DMS53 treated with DMSO at 0.1 percent for 48 hours (cell line): Measurements from ENCODE around the gene WDPCP.
"Not testable (repeated sequence)": the region's sequence is repeated elsewhere in the genome, so short reads cannot be mapped to it uniquely, and the experiment has no call there.

Experiments used
- DNase-seq: peaks from one replicate; lab custom pipeline; 2025; ENCODE audit not compliant: unreplicated experiment; lab: John Stamatoyannopoulos, UW

Gene WDPCP

DNA sequence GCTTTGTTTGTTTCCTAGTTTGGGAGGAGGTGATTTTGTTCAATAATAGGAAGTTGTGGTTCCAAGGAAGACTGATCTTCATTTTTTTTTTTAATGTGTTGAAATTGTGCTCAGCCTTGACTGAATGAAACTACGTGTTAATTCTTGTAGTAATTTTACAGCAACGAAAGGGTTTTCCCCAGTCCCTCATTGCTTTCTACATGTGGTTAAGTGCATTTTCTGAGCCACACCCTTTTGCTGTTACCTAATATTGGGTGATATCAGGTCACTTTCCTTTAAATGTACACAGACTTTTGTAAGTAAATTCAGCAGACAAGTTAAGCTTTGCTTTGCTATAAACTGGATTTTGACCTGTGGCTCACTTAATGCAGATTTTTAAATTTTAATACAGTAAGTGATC lies 464.1 kb downstream of the WDPCP start:
- DNase-seq = no peak

- DNase-seq = no peak
These were observed 465.4 kb downstream of the WDPCP start for GRCh38 chr2:63122921-63123320.

DNA sequence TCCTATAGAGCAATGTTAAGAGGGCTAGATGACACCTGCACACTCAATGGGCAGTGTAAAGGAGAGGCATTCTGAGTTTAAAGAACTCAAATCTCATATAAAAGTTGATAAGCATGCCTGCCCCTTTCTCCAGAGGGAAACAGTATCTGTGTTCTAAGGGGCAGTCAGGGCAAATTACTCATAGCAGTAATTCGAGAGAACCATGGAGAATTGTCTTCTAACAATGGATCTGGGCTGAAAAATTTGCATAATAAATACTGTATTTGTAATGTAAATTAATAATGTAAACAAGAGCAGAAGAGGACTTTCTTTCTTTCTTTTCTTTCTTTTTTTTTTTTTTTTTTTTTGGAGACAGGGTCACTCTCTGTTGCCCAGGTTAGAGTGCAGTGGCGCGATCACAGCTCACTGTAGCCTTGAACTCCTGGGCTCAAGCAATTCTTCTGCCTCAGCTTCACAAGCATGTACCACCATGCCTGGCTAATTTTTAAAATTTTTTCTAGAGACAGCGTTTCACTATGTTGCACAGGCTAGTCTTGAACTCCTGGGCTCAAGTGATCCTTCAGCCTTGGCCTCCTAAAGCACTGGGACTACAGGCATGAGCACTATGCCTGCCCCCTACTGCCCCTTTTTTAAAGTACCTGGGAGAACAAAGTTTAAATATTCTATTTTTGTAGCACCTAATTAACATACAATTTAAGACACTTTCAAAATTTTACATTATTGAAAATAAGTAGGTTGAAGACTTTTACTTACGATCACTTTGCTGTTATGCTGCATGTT lies 467.0 kb downstream of the WDPCP start:
- DNase-seq = no peak

- DNase-seq = no peak
These were observed 469.5 kb downstream of the WDPCP start for GRCh38 chr2:63118821-63119220.

DNA sequence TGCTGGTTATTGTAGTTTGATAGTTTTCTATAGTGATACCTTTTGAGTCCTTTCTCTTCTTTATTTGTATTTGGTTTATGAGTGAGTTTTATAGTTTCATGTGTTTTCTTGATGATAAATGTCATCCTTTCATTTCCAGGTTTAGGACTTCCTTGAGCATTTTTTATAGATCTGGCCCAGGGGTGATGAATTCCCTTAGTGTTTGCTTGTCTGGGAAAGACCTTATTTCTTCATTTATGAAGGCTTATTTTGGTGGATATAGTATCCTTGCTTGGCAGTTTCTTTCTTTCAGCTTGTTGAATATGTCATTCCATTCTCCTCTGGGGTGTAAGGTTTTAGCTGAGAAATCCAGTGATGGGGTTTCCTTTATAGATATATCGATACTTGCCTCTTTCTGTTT lies 483.8 kb downstream of the WDPCP start:
- no peak for DNase-seq

- DNase-seq = no peak
These were observed 486.3 kb downstream of the WDPCP start for GRCh38 chr2:63101954-63102353.

- DNase-seq = no peak
These were observed 489.2 kb downstream of the WDPCP start for GRCh38 chr2:63099032-63099431.

GRCh38 chr2:63096491-63096890 lies 491.8 kb downstream of the WDPCP start:
- no peak for DNase-seq

DNA sequence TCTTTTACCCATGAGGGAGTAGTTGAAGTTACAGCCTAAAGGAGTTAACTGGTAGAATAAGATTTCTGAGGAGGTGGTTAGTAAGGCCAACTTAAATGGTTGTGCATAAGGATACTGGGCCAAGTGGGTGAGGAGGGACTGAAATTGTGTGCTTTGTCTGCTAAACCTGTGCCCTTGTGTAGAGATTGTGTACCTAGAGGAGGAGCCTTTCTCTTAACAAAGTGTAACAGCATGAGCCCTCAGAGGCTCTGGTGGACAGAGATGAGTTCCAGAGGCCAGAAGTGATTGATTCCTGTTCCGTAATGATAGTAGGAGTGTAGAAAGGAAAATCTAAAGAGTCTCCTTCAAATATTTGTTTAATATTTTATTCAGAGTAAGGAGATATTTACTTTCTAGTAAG lies 494.8 kb downstream of the WDPCP start:
- no peak for DNase-seq

DNA sequence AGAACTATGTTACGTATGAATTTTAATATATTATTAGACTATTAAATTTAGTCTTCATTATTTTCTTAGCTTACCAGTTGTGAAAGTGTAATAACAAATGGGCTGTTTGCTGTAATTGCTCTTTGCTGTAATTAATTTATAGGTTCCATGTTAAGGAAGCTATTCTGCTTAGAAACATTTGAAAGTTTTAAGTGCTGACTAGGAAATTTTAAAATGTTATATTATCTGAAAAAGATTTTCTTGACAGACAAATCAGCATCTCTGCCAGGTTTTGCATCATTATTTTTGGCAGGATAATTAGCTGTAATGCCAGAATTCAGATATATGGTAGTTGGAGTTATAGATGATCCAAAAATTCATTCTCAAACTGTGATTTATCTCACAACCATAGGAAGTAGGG lies 495.4 kb downstream of the WDPCP start:
- DNase-seq = no peak

DNA sequence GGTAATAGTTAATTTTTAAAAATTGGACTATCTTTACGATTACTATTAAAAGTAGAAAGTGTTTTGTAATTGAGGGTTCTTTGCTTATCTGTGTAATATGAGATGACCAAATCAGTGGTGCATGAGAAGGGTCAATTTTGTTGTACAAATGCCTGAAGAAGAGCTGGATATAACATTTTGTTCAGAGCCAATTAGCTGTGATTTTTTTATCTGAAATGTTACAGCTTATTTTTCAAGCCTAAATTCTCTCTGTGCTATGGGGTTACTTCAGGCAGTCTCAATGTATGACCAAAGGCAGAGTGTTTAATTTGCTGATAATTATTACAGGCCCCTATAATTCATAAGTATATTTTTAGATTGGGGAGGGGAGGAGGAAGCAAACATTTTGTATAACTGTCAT lies 495.9 kb downstream of the WDPCP start:
- no peak for DNase-seq

DNA sequence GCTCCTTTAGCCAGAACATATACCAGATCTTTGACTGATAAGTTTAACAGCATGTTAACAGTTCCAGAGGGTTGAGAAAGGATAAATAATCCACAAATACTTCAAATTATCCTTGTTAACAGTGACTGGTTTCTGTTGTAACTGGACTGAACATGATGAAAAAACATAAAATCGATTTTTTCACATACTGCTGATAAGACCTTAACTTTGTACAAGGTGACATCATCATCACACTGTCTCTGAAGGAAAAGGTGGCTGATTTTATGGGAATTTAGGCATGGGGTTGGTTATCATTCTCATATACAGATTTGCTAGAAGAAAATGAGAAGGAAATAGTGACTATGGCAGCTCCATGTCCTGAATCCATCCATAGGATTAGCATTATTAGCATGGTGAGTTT lies 501.6 kb downstream of the WDPCP start:
- no peak for DNase-seq

DNA sequence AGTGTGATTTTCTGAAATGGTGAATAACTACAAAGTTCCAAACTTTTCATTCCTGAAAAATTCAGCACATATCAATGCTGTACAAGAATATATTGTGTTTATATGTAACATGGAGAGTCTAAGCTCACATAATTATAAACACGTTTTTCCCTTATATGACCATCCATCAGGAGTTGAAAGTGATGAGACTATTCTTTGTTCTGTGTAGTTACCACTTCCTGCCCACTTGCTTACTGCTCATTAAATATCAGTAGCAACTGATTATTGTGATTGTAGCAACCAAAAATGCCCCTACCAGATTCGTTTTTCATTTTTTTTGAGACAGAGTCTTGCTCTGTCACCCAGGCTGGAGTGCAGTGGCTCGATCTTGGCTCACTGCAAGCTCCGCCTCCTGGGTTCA lies 506.9 kb downstream of the WDPCP start:
- DNase-seq = no peak

- no peak for DNase-seq
These were observed 509.2 kb downstream of the WDPCP start for GRCh38 chr2:63078852-63079606.

DNA sequence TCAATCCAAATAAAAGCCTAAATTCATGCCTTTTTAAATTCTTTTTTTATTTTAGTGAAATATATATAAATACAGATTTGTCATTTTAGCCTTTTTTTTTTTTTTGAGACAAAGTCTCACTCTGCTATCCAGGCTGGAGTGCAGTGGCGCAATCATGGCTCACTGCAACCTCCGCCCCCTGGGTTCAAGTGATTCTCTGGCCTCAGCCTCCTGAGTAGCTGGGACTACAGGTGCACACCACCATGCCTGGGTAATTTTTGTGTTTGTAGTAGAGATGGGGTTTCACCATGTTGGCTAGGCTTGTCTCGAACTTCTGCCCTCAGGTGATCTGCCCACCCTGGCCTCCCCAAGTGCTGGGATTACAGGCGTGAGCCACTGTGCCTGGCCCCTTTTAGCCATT lies 513.9 kb downstream of the WDPCP start:
- DNase-seq = not testable (repeated sequence)

- no peak for DNase-seq
These were observed 514.3 kb downstream of the WDPCP start for GRCh38 chr2:63073994-63074393.

DNA sequence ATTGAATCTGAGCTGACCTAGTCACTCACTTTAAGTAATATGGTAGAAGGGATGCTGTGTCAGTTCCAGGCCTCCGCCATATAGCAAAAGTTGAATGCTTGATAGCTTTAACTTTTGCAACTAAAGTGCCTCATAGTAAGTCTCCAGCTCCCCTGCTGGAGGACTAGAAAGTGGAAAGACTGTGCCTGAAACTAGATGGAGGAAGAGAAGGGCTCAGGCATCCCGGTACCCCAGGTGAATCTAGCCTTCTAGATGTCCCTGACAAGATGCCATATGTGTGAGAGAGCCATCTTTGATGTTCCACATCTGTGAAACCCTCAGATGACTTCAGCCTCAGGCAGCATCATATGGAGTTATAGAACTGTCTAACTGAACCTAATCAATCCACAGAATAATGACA lies 516.6 kb downstream of the WDPCP start:
- DNase-seq = no peak
